PFSK-1 (cell line): ENCODE results near the gene LRRC4C.

Experiments
- FOXP2 ChIP-seq: optimal IDR thresholded peaks from 2 replicates; pipeline ENCODE3; 2011; ENCODE audit warnings: borderline replicate concordance, control low read depth, inconsistent platforms; ENCODE audit not compliant: insufficient read depth; ENCODE audit errors: extremely low read length, extremely low read depth
- POLR2AphosphoS5 ChIP-seq: IDR thresholded peaks from 2 replicates; pipeline ENCODE4 v1.6.1; 2012; ENCODE audit warnings: low read depth, mild to moderate bottlenecking, control low read depth, low read length, moderate library complexity
- SIN3A ChIP-seq: IDR thresholded peaks from 2 replicates; pipeline ENCODE4 v1.6.1; 2012; ENCODE audit warnings: mild to moderate bottlenecking, low read length, moderate library complexity, borderline replicate concordance; ENCODE audit not compliant: insufficient read depth
- TAF1 ChIP-seq: IDR thresholded peaks from 2 replicates; pipeline ENCODE4 v1.6.1; 2012; ENCODE audit warnings: low read length, control low read depth, borderline replicate concordance; ENCODE audit not compliant: insufficient read depth
- TF ChIP-seq, protein P1 (sequence below), 2 experiments: IDR thresholded peaks; 2 replicates each; pipeline versions ENCODE4 v1.6.1 to v1.8.0; 2011 to 2012; ENCODE audit warnings: low read depth in 2 of 2, low read length in 2 of 2, control low read depth in 1 of 2, inconsistent platforms in 1 of 2, mild to moderate bottlenecking in 1 of 2, moderate library complexity in 1 of 2; ENCODE audit not compliant: insufficient read depth in 1 of 2

Gene LRRC4C

DNA sequence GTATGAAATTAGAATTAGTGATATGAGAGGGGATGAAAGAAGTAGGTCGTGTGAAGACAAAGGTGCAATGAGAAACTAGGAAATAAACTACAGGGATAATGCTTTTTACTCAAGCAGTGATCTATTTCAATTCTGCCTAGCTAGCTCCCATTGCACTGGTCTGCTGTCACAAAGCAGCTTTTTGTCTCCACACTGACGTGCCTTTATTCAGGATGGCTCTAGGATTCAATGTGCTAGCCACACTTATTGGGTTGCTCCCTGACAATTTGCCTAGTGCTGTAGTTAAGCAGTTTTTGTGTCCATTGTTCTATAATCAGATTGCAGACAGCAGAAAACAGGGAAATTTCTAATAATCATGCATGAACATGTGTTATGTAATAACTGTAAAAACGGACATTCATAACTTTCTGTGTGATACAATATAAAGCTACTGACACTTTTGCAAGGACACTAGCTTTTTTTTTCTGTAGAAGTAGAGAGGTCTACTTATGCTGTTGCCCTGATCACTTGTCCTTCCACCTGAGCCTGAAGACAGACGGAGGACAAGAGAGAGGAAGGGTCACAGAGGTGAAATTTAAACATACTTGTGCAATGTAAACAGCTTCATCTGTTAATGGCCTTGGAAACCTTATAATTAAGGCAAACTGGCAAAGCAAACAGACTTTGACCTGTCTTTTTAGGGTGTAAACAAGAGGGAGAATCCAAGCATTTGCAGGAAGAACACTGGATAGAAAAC lies 269.6 kb downstream of the LRRC4C start:
- TF ChIP-seq POLR2AphosphoS5 (no peak), TAF1 (no peak), FOXP2 (no peak), SIN3A (no peak)
- TF ChIP-seq, protein P1, sequence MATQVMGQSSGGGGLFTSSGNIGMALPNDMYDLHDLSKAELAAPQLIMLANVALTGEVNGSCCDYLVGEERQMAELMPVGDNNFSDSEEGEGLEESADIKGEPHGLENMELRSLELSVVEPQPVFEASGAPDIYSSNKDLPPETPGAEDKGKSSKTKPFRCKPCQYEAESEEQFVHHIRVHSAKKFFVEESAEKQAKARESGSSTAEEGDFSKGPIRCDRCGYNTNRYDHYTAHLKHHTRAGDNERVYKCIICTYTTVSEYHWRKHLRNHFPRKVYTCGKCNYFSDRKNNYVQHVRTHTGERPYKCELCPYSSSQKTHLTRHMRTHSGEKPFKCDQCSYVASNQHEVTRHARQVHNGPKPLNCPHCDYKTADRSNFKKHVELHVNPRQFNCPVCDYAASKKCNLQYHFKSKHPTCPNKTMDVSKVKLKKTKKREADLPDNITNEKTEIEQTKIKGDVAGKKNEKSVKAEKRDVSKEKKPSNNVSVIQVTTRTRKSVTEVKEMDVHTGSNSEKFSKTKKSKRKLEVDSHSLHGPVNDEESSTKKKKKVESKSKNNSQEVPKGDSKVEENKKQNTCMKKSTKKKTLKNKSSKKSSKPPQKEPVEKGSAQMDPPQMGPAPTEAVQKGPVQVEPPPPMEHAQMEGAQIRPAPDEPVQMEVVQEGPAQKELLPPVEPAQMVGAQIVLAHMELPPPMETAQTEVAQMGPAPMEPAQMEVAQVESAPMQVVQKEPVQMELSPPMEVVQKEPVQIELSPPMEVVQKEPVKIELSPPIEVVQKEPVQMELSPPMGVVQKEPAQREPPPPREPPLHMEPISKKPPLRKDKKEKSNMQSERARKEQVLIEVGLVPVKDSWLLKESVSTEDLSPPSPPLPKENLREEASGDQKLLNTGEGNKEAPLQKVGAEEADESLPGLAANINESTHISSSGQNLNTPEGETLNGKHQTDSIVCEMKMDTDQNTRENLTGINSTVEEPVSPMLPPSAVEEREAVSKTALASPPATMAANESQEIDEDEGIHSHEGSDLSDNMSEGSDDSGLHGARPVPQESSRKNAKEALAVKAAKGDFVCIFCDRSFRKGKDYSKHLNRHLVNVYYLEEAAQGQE (IDR thresholded peaks at IDR 0.05; ENCODE audit: insufficient read depth in 1 of 2, low read depth in 2 of 2, low read length in 2 of 2): no peak

DNA sequence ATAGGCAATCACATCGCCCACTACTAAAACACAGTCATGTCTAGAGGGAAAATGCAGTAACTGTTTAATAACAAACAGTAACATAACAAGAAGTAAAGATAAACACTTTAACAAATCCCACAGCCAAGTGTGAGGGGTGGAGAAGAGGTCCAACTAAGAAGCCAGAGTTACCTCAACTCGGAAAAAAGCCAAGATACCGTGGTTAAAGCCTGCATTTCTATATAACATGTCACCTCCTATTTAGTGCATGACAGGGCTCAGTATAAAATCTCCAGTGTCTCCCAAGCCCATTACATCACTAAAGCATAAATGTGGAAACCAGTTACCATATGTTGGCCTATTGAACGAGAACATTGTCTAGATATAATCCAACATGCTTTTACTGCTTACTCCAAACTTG lies 281.7 kb downstream of the LRRC4C start:
- no peak for TF ChIP-seq TAF1
- TF ChIP-seq, protein P1 (IDR thresholded peaks at IDR 0.05; ENCODE audit: insufficient read depth in 1 of 2, low read depth in 2 of 2, low read length in 2 of 2): no peak
- TF ChIP-seq POLR2AphosphoS5: no peak
- TF ChIP-seq FOXP2: no peak
- TF ChIP-seq SIN3A: no peak

DNA sequence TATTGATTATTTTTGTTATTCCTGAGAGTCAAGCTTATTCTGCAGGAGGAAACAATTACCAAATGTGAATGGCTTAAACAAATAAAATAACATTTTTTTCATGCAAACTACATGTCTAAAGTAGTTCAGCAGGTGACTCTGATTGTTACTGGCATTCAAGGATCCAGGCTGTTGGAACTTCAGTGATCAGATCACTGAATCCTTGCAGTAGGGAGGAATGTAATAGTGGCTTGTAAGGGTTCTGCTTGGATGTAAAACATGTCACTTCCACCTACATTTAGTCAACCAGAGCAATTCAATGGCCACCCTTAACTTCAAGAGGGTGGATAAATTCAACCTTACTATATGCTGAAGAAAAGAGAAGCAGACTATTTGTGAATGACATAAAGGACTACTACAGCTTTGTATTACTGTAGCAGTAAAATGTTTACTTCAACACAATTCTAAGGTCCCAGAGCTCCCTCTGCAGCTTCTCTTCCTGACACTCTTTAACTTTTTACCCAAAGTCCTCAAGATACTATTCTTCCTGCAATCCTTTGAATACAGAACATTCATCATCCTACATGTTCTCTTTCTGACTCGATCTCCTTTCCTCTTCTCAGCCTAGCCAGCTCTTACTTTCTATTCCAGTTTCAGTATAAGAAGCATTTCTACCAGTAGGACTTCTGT lies 284.0 kb downstream of the LRRC4C start:
- TF ChIP-seq SIN3A (no peak), POLR2AphosphoS5 (no peak), FOXP2 (no peak), TAF1 (no peak)
- TF ChIP-seq, protein P1 (IDR thresholded peaks at IDR 0.05; ENCODE audit: insufficient read depth in 1 of 2, low read depth in 2 of 2, low read length in 2 of 2): no peak

DNA sequence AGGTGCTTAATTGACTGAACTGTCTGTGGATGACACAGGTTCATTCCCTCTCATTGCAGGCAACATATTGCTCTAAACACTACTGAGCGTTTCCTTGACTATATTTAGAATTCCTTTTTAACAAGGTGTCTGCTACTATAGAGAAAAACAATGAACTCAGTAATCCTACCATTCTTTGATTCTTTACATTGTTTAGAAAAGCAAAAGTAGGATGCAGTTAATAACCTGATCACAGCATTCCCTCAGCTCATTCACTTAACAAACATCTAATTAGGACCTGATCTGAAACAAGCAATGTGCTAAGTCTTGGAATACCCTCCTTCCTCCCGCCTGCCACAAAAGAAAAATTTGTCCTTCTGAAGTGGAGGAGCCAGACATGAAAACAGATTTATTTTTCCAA lies 313.1 kb downstream of the LRRC4C start:
- TF ChIP-seq SIN3A (no peak), FOXP2 (no peak), TAF1 (no peak), POLR2AphosphoS5 (no peak)
- TF ChIP-seq, protein P1 (IDR thresholded peaks at IDR 0.05; ENCODE audit: insufficient read depth in 1 of 2, low read depth in 2 of 2, low read length in 2 of 2): no peak

DNA sequence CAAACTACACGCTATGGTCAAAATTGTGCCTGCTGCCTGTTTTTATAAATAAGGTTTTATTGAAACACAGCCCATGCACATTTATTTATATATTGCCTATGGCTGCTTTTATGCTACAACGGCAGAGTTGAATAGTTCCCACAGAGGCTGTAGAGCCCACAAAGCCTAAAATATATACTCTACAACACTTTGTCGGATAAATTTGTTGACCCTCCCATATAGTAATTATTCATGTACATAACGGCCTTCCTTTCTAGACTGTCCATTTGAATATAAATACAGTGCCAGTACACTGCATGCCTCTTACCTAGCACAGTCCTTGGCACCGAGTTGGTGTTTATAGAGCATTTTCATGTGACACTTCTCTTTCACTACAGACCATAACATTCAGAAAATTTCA lies 314.0 kb downstream of the LRRC4C start:
- no peak for TF ChIP-seq POLR2AphosphoS5
- no peak for TF ChIP-seq TAF1
- TF ChIP-seq, protein P1 (IDR thresholded peaks at IDR 0.05; ENCODE audit: insufficient read depth in 1 of 2, low read depth in 2 of 2, low read length in 2 of 2): no peak
